ENCODE measurements around the gene FFAR1.

Gene FFAR1

DNA sequence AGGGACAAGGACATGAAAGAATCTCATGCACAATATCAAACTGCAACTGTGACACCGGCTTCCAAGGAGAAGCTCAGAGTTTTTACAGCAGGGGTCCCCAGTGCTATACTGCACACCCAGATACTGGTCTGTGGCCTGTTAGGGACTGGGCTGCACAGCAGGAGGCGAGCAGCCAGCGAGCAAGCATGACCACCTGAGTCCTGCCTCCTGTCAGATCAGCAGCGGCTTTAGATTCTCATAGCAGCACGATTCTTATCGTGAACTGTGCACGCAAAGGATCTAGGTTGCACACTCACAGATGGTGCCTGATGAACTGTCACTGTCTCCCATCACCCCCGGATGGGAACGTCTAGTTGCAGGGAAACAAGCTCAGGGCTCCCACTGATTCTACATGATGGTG, 31.8 kb upstream of the FFAR1 start:
- DNase-seq (ENCODE audit: low read depth), result no peak

DNA sequence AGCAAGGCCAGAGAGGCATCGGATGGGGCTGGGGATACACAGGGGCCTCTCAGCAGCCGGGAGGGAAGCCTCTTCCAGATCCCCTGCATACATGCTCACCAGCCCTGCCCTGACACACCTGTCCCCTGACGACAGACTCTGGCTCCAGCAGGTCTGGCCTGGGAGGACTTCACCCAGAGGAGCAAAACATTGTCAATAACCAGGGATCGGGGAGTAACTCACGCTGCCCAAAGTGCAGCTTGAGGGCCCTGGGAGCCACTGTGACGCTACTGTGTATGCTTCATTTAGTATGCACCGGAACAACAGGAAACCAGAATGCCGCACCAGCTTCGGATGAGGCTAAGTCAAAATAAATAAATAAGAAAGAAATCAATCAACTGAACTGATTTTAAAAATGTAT, 31.1 kb upstream of the FFAR1 start:
- DNase-seq (ENCODE audit: low read depth), result no peak

DNA sequence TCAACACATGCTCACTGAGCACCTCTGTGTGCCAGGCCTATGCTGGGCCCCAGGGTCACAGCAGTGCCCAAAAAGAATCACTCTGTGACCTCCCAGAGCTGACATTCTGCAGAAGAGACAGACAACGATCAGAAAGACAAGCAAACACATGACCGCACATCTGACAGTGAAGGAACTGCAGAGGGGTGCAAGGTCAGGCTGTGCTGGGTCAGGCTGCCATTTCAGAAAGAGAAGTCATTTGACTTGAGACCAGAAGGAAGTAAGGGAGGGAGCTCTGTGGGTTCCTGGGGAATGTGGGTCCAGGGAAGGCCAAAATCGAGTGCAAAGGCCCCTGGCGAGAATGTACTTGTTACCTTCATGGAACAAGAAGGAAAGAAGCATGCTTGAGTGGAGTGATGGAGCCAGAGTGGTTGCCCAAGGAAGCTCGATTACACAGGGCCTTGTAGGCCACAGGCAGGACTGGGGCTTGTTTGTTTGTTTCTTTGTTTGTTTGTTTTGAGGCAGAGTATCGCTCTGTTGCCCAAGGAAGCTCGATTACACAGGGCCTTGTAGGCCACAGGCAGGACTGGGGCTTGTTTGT, 30.1 kb upstream of the FFAR1 start:
- DNase-seq (ENCODE audit: low read depth), result no peak

DNA sequence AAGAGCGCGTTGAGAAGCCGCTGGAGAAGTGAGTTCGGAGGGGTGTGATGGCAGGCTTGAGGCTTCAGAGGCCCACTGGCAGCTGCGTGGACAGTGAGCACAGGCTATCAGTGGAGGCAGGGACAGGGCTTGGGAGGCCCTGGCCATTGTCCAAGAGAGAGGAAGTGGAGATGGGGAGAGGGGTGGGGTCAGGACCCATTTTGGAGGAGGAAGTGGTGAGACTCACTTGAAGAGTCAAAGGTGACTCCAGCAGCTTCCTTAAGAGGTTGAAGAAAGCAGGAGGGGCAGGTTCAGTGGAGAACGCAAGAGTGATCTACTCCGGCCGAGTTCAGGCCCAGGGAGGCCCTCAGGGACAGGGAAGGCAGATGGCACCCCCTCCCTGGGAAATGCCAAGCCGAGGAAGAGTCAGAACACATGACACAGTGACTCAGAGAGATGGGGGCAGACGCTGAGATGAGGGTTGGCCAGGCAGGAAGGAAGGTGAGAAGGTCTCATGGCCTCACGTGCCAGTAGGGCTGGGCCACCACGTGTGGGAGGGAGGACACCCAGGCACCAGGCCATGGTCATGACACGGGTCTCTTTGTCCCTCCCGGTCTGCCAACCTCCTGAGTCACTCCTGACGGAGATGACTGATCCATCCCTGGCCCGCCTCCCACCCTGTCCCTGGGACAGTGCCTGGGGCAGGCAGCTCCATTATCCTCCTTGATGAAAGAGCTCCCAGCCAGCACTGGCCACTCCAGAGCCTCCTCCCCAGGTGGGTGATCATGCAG, 28.8 kb upstream of the FFAR1 start:
- peak; percentile 70 for DNase-seq (ENCODE audit: low read depth)

DNA sequence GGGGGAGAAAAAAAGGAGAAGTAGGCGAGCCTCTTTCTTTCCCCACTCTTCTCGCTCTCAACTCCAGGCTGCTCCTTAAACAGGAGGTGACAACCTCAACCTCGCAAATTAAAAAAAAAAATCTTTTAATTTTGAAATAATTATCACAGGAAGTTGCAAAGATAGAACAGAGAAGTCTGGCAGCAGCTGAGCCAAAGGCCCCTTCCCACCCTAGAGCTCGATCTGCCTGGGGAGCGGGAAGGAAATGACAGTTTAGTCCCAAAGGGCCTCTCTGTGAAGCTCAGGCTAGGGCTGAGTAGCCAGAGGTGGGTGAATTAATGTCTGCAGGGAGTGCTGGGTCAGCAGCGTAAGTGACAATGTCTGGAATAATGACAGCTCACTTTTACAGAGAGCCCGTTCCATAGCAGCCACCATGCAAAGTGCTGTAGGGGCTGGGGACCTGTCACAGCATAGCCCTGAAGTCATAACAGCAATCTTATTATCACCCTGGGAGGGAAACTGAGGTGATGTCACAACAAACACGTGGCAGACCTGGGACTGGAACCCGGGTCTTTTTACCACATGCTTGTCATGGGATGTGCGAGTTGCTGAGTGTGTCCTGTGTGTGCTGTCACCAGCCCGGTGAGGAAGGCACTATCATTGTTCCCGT, 27.5 kb upstream of the FFAR1 start:
- DNase-seq (ENCODE audit: low read depth), result no peak

DNA sequence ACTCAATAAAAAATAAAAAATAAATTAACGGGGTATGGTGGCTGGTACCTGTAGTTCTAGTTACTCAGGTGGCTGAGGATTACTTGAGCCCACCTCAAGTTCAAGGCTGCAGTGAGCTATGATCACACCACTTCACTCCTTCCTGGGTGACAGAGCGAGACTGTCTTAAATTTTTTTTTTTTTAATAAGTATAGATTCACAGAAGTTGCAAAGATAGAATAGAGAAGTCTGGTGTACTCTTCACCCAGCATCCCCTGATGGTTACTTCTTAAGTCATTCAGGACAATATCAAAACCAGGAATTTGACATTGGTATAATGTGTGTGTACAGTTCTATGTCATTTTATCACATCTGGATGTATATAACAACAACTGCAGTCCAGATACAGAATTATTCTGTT, 26.4 kb upstream of the FFAR1 start:
- DNase-seq (ENCODE audit: low read depth), result no peak

DNA sequence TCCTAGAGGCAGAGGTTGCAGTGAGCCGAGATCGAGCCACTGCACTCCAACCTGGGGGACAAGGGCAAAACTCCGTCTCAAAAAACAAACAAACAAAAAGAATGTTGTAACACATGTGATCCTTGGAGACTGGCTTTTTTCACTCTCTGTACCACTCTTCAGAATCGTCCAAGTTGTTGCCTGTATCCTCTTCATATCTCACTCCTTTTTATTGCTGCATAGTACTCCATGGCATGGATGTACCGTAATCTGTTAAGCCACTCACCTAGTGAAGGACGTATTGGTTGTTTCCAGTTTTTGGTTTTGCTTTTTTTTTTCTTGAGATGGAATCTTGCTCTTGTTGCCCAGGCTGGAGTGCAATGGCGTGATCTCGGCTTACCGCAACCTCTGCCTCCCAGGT, 25.7 kb upstream of the FFAR1 start:
- DNase-seq (ENCODE audit: low read depth), result no peak

DNA sequence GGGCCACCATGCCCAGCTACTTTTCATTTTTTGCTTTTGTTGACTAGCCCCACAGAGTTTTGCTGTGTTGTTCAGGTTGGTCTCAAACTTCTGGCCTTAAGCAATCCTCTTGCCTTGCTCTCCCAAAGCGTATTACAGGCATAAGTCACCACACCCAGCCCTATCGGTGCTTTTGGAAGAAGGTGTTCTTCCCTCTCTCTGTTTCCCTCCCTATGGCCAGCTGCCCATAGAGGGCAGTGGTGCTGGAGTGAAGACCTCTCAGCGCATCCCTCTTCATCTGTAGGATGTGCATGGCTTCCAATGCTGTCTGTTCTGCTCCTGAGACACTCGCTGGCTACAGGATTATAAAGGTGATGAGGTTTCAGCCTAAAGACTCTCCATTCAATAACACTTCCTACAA, 20.1 kb upstream of the FFAR1 start:
- DNase-seq (ENCODE audit: low read depth), result no peak

DNA sequence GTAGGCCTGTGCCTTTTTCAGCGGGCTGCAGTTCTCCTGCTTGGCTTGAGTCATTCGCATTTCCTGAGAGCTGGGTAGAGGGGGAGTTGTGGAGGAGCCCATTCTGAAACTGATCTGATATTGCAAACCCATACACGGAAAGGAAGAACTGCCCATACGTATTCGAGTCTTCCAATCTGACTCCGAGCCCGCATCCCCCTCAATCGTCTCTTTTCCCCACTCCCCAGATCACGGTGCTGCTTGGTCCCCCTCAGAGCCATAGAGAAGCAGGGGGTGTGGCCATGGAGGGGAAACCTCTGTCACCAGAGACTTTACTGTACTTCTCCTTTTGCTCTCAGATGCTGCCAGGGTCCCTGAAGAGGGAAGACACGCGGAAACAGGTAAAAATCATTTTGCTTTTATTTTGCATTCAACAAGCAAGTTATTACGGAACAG, 18.8 kb upstream of the FFAR1 start, which contains the start of gene CD22:
Gene CD22 (plus strand): TSS at position 337 of the 435 bp plus-strand sequence. CDS start 2,854 bp downstream, outside the sequence.
- DNase-seq (ENCODE audit: low read depth), result no peak

DNA sequence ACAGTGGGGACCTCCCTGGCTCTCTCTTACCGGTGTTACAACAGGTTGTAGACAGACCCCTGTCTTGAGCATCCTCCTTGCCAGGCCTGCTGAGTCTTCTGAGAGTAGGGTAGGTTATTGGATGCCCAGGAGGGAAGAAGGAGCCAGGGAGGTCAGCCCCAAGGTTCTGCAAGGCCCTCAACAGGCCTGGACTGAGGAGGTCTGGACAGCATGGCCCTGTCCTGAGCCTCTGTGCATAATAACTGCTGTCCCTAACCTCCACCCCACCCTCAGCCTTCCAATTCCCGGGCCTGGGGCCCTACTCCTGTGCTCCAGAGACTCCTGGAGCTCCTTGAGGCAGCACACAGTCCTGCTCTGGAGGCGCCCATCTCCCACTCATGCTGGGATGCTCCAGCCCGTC, 18.4 kb upstream of the FFAR1 start:
- DNase-seq (ENCODE audit: low read depth), result no peak

DNA sequence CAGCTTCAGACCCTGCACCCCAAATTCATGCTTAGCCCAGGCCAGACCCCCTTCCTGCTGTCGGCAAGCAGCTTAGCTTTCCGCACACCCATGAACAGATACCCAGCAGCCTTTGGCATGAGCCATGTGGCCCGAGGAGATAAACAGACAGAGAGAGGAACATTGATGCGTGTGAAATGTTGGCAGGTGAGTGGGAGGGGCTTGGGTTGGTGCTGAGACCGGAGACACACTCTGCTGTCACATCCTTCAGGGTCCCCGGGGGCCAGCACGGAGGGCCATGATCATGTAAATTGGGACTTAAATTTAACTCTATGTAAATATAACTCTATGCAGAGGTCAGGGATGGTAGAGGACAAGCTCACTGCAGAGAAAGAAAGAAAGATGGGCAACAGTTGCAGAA, 17.2 kb upstream of the FFAR1 start:
- no peak for DNase-seq (ENCODE audit: low read depth)

DNA sequence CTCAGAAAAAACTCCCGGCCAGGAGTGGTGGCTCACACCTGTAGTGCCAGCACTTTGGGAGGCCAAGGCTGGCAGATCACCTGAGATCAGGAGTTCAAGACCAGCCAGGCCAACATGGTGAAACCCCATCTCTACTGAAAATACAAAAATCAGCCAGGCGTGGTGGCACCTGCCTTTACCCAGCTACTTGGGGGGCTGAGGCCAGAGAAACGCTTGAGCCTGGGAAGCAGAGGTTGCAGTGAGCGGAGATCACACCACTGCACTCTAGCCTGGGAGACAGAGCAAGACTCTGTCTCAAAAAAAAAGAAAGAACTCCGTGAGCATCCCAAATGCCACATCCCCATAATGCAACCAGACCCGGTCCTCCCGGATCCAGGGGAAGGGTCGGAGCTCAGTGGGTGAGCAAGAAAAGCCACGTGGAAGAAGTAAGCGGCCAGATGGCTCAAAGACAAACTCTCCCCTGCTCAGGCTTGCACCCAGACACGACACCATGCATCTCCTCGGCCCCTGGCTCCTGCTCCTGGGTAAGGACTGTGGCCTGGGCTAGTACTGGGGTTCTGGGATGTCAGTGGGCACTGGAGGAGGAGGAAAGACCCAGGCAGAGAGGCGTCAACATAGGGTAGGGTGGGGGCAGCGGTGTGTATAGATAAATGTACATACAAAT, 16.0 kb upstream of the FFAR1 start:
- no peak for DNase-seq (ENCODE audit: low read depth)

DNA sequence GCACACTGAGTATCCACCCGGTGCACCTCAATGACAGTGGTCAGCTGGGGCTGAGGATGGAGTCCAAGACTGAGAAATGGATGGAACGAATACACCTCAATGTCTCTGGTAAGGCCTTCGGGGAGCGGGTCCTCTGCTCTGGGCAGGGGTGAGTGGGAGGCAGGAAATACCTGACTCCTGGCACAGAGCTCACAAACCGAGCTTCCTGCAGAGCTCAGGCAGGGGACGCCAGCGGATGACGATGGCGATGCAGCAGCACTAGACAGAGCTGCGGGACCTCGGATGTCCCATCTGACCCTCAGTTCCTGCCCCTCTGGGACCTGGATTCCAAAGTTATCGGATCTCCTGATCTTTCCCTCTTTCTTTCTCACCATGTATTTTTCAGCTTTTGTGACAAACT, 14.9 kb upstream of the FFAR1 start:
- no peak for DNase-seq (ENCODE audit: low read depth)

DNA sequence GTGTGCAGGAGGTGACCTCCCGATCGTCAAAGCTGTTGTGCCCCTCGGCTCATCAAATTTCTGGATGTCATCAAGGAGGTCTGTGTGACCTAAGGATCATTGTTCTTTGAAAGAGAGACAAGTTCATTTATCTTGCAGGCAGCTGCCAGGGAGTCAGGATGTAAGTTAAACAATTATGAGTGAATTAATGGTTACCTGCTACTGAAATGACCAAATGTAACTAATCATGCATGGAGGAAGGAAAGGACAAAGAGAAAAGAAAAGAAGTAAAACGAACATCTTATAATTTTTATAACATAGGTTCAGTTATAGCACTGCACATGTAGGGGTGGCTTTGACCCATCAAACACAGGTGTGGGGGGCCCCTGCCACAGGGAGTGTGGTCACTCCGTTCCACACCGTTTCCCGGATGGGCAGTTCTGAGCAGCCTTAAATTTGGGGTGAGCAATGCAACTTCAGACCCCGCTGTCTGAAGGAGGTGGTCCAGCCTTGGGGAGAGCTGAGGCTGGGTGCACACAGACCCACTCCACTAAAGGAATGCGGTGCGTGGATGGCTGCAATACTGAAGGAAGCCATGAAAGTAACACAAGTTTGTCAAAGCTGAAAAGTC, 13.5 kb upstream of the FFAR1 start:
- no peak for DNase-seq (ENCODE audit: low read depth)

DNA sequence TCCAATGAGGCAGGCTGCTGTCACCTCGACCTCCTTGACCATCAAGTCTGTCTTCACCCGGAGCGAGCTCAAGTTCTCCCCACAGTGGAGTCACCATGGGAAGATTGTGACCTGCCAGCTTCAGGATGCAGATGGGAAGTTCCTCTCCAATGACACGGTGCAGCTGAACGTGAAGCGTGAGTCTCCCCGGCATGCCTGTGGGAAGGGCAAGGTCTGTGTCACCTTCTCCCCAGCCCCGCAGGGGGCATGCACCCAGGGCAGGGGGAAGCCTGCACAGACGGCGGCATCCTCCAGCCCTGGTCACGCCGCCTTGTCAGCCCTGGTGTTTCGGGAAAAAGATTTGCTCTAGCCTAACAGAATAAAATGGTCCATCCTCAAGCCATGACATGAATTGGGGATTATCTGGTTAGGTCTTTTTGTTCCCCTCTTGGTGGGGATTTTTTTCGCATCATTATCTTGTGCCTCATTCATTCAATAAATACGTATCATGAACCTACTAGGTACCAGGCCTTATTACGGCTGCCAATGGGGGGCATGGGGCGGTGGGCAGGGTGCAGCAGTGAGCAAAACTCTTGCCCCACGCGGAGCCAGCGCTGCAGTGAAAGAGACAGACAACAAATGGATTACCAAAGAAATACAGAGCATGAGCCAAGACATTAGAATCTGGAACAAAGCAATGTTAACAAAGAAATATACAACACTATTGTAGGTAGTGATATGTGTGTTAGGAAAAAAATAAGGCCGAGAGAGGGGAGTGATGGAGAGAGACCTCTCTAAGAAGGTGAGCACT, 11.3 kb upstream of the FFAR1 start:
- DNase-seq (ENCODE audit: low read depth), result no peak

DNA sequence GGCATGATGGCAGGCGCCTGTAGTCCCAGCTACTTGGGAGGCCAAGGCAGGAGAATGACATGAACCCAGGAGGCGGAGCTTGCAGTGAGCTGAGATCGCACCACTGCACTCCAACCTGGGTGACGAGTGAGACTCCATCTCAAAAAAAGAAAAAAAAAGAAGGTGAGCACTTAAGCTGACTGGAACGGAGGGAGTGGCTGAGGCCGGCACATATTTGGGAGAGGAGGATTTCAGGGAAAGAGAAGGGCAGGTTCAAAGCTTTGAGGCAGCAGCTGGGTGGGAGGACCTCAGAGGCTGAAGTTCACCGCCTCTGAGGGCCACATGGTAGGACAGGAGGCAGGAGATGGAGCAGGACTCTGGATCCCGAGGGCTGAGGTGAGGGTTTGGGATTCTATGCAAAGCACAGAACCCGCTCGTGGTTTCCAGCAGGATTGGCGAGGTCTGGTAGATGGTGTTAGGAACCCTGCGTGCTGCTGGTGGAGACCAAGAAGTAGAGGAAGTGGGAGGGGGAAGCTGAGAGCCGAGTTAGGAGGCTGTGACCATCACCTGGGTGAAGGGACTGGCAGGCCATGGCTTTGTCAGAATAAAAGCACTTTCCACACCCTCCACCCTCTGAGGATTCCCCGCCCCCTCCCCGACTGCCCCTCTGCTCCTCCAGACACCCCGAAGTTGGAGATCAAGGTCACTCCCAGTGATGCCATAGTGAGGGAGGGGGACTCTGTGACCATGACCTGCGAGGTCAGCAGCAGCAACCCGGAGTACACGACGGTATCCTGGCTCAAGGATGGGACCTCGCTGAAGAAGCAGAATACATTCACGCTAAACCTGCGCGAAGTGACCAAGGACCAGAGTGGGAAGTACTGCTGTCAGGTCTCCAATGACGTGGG, 10.4 kb upstream of the FFAR1 start:
- no peak for DNase-seq (ENCODE audit: low read depth)

DNA sequence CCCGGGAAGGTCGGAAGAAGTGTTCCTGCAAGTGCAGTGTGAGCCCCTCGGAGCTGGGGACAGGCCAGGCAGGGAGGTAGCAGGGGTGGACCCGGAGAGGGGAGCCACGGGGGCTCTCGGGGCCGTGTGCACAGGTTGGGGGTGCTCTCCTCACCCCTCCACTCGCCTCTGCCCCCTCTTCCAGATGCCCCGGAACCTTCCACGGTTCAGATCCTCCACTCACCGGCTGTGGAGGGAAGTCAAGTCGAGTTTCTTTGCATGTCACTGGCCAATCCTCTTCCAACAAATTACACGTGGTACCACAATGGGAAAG, 9.8 kb upstream of the FFAR1 start:
- no peak for DNase-seq (ENCODE audit: low read depth)

DNA sequence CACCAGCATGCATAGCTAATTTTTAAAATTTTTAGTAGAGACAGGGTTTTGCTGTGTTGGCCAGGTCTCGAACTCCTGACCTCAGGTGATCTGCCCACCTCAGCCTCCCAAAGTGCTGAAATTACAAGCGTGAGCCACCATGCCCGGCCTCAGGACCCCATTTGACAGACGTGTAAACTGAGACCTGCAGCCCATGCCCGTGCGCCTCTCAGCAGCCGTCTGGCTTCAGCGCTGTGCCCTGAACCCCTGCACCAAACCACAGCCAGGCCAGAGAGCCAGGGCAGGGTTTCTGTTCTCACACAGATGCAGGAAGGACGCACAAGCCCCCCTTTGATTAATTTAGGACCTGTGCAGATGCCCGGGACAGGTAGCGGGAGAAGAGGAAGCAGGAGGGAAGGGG, 7.3 kb upstream of the FFAR1 start:
- DNase-seq (ENCODE audit: low read depth), result no peak

DNA sequence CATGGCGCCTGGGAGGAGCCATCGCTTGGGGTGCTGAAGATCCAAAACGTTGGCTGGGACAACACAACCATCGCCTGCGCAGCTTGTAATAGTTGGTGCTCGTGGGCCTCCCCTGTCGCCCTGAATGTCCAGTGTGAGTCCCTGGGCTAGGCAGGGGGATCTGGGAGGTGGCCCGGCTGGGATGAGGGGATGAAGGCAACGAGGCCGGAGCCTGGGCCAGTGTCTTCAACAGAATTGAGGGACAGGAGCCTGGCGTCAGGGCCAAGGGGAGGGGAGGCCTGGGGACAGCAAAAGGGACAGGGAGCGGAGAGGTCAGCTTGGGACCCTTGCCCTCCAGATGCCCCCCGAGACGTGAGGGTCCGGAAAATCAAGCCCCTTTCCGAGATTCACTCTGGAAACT, 6.7 kb upstream of the FFAR1 start:
- DNase-seq (ENCODE audit: low read depth), result no peak

DNA sequence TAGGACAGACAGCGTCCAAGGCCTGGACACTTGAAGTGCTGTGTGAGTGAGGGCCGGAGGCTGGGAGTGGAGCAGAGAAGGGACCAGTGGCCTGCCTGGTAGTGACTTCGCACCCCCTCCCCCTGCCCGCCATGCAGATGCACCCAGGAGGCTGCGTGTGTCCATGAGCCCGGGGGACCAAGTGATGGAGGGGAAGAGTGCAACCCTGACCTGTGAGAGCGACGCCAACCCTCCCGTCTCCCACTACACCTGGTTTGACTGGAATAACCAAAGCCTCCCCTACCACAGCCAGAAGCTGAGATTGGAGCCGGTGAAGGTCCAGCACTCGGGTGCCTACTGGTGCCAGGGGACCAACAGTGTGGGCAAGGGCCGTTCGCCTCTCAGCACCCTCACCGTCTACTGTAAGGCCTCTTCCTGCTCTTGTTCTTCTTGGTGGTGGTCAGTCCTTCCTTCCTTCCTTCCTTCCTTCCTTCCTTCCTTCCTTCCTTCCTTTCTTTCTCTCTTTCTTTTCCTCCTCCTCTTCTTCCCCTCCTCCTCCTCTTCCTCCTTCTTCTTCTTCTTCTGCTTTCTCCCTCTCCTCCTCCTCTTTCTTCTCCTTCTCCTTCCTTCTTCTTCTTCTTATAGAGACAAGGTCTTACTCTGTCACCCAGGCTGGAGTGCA, 6.0 kb upstream of the FFAR1 start:
- DNase-seq (ENCODE audit: low read depth), result no peak
